Prostate gland (tissue), 2 donors: Measurements from ENCODE around the gene VIPR2.

ENCODE experiments used
- CTCF ChIP-seq, 4 experiments: fragments of 200-600 bp in 2 of 4; fragments of 450-650 bp in 2 of 4; sonication (generic) in 2 of 4; IDR thresholded peaks; 1 replicate in 3 of 4; 2 replicates in 1 of 4; pipeline ENCODE4 v1.5.1; 2016 to 2019; ENCODE audit warnings: antibody characterized with exemption in 4 of 4, mild to moderate bottlenecking in 2 of 4, moderate library complexity in 2 of 4
- POLR2A ChIP-seq: fragments of 450-650 bp; IDR thresholded peaks from one replicate; pipeline ENCODE4 v1.6.1; 2016; ENCODE audit warnings: antibody characterized with exemption, mild to moderate bottlenecking
- POLR2AphosphoS5 ChIP-seq: sonication (generic); formaldehyde crosslinking; IDR thresholded peaks from one replicate; pipeline ENCODE4 v1.6.1; 2017; ENCODE audit warnings: antibody characterized with exemption

GRCh38 chr7:159105066-159105780, 39.4 kb downstream of the VIPR2 start:
- TF ChIP-seq CTCF (IDR thresholded peaks at IDR 0.05) (no peak), POLR2A (no peak), POLR2AphosphoS5 (no peak)
